HG03442 (cell line): ENCODE data around the gene BCOR.

ENCODE experiments used
- ATAC-seq: cut with Tn5 transposase; IDR thresholded peaks from one replicate; pipeline ENCODE4 v1.9.1; 2021; ENCODE audit warnings: mild to moderate bottlenecking, moderate library complexity; ENCODE audit not compliant: unreplicated experiment

The BCOR gene

DNA sequence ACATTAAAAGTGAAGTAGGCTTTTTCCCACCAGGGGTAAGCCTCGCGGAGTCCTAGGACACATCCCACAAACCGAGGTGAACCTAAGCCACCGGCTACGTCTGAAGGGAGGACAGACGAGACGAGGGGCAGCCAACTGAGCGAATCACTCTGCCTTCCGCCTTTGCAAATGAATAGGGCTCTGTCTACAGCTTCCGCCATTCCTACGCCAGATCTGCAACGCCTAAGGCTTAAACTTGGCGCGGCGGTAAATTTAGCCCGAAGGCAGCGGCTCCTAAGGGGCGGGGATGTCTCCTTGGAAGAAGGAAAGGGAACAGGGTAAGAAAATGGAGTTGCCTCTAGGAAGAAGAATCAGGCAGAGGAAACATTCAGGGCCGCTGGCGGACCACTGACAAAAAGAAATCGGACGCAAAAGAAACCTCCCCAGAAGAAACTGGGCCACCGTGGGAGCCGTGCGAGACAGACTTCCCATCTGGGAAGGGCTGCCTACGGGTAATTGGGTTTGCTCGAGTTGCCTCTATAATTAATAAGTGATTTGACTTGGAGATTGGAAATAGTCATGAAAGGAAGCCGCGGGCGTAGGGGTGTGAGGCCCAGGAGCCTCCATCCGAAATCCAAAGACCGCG is 90.5 kb downstream of the BCOR start:
- no peak for ATAC-seq

DNA sequence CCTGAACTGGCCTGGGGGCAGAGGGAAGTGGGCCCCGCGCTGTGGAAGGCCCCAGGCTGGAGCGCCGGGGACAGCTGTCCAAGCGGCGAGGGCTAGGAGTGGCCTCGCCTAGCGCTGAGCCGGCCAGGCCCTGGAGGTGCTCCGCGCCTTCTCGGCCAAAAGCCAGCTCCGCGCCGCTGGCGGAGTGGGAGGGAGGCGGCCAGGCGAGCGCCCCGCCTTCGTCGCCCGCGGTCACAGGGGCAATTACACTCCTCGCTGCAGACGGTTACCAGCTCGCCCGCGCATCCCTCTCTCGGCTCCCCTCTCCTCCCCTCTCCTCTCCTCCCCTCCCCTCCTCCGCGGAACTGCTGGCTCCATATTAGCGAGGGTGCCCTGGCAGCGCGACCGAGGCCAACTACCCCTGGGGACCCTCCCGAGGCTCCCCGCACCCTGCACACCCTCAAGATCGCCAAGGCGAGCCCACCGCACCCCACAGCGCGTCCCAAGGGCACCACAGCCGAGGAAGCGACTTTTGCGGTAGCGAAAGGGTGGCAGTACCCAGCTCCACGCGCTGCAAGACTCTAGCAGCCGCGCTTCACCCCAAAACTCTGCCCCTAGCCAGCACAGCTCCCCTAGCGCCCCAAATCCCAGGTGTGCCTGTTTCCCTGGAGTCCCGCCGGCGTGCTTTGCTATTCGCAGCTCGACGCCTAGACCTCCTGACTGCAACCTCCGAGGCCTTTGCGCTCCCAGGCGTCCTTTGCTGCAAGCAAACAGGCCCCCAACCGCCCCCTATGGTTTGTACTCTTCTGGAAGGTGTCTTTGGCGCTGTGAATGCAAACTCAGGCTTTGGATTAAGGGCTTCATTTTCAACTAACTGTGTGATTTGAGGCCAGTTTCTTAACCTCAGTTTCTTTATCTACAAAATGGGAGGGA is 91.4 kb downstream of the BCOR start:
- no peak for ATAC-seq

- ATAC-seq = no peak
These were observed 92.3 kb downstream of the BCOR start for GRCh38 chrX:40005292-40006011.

DNA sequence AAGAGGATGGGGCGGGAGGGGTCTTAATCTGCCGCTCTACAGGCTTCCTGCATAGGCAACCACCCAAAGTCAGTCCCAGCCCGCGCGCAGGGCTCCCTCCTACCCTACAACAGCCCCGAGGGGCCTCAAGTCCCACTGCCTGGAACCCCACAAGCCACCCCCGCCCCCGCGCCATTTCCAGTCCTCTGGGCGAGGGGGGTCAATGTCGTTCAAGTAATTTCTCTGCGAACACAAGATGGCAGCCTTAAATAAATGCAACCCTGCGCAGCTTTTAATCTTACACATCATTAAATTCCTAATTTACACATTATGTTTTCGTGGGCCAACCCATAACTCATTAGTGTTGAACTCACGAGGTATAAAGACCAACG is 92.9 kb downstream of the BCOR start:
- no peak for ATAC-seq

DNA sequence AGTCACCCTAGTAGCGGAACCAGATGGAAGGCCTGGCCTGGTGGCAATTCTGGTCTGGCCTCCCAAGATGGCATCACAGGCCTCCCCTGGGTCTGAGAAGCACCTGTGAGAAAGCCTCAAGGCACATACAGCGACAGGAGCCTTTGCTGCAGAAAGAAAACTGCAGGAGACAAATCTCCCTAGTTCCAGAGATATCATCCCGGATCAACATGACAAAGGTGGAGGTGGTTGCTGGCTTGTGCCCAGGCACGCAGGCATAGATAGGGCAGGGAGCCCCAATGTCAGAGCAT is 93.6 kb downstream of the BCOR start:
- ATAC-seq = no peak

DNA sequence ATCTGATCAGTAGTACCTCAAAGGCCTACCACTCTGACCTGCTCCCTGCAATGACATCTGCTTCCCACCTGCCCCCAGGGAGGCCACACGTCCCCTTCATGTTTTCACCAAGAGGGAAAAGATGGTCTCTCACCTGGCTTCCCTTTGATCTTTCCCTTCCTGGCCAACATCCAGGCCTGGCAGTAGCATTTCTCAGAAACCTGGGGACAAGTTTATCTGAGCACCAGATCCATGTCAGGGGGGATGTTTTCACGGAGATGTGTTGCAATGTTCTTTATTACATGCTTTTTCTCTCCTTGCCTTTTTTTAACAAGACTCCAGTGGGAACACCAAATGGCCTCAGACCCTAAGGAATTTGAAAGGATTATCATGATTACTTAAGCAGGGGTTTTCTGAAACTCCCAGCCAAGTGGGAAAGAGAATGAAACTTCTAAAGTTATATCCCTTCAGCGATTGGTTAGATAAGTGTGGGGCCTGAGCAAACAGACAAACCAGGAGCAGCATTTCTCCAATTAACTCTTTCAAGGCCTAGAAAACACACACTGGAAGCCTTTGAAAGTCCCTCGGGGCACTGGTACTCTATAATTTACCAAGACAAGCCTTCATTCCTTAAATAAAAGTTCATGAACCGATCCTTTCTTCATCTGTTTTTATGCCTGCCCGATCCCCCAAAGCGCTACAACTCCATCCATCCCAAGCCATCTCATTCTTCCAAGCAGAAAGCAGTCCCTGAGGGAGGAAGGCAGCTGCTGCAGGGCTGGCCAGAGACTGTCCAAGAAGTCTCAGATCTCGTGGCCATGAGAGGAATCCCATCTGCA is 94.1 kb downstream of the BCOR start:
- ATAC-seq = no peak

DNA sequence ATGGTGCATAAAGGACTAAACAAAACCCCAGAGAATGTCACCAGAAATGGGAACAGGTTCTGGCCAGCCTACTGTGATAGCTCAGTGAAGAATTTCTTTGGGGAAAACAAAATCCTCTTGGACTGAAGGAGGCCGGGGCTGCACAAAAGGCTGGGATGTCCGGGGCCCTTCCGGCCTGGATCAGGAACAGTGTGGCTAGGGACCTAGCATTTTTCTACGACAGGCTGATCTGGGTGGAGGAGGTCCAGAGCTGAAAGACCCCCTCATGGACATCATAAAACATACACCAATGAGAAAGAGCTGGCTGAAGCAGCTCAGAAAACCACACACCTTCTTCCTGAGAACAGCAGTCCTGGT is 94.7 kb downstream of the BCOR start:
- no peak for ATAC-seq
